GM19372 (cell line): Measurements from ENCODE around the gene OGDH.

Experiments
- ATAC-seq: cut with Tn5 transposase; IDR thresholded peaks from one replicate; pipeline ENCODE4 v1.9.1; 2021; ENCODE audit warnings: mild to moderate bottlenecking, low read depth, moderate library complexity; ENCODE audit not compliant: unreplicated experiment

The OGDH gene

DNA sequence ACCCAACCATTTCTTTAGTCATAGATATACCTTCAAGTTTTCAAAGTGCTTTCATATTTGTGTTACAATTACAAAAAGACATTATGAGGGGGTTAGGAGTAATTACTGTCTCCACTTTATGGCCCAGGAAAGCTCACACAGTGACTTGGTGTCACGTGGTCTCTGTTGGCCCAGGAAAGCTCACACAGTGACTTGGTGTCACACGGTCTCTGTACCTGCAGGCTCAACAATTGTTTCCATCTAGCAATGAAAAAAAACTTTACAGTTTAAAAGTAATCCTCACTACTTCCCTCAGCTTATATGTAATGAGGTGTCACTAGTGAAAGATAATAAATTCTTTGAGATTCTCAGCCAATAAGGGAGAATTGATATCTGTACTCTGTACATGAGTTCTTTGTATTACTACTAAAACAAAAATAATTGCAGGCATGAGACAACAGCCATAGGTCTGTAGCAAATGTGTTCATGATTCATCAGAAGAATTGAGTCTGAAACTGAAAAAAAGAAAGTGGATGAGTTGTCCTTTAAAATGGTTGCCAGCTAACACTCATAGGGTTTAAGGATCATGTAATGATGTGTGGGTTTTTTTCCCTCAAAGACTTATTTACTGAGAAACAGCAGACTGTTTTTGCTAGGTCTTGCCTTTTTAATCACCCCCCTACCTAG lies 10.9 kb downstream of the OGDH start:
- ATAC-seq = no peak

DNA sequence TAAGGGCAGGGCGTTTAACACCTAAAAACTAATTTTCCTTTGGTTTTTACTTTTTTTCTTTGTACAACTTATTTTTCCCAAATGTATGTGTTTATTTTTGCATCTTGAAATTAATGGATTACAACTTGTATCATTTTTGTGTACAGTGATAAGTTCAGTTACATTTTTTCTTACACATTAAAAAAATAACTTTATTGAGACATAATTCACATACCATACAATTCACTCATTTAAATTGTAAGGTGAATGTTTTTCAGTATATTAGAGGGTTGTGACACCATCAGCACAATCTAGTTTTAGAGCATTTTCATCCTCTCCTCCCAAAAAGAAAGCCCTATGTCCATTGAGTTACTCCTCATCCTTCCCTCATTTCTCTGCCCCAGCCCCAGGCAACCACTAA lies 11.6 kb downstream of the OGDH start:
- ATAC-seq = no peak

DNA sequence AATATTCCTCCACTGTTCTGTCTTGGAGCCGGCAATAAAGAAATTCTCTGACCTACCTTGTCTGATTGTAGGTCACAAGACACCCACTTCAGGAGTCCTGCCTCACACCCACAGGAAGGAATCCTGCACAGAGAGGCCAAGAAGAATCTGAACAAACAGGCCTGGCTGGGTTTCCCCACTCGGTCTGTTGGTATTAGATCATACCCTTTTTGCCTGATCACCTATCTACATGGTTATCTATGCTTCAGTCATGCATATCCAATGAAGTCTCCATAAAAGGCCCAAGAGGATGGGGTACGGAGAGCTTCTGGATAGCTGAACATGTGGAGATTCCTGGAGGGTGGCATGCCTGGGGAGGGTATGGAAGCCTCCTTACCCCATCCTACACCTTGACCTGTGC lies 12.3 kb downstream of the OGDH start:
- no peak for ATAC-seq

DNA sequence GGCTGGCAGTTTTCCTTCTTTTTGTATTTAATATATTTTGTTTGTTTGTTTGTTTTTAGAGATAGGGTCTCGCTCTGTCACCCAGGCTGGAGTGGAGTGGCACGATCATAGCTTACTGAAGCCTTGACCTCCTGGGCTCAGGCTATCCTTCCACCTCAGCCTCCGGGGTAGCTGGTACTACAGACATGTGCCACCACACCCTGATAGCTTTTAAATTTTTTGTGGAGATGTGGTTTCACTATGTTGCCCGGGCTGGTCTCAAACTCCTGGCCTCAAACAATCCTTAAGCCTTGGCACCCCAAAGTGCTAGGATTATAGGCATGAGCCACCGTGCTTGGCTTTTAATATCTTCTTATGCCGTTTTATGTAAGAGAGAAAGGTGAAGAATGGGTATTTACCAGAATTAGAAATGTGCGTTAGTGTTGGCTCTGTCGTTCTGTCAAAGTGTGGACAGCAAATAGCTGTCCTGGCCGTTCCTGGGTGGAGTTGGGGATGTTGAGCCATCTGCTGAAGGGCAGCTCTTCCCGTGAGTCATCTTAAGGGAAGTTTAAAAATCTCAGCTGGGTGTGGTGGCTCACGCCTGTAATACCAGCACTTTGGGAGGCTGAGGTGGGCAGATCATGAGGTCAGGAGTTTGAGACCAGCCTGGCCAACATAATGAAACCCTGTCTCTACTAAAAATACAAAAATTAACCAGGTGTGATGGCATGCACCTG lies 14.8 kb downstream of the OGDH start:
- no peak for ATAC-seq

DNA sequence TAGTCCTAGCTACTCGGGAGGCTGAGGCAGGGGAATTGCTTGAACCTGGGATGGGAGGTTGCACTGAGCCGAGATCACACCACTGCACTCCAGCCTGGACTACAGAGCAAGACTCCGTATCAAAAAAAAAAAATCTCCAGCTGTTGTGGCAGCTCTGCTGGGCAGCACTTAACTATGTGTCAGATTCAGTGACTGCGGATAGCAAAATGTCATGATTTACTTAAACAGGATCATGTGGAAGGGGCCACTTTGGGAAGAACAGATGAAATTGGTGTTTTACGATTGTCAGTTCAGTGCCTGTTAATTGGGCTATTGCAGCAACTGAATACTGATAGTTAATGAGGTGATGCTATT lies 15.3 kb downstream of the OGDH start:
- ATAC-seq = no peak

DNA sequence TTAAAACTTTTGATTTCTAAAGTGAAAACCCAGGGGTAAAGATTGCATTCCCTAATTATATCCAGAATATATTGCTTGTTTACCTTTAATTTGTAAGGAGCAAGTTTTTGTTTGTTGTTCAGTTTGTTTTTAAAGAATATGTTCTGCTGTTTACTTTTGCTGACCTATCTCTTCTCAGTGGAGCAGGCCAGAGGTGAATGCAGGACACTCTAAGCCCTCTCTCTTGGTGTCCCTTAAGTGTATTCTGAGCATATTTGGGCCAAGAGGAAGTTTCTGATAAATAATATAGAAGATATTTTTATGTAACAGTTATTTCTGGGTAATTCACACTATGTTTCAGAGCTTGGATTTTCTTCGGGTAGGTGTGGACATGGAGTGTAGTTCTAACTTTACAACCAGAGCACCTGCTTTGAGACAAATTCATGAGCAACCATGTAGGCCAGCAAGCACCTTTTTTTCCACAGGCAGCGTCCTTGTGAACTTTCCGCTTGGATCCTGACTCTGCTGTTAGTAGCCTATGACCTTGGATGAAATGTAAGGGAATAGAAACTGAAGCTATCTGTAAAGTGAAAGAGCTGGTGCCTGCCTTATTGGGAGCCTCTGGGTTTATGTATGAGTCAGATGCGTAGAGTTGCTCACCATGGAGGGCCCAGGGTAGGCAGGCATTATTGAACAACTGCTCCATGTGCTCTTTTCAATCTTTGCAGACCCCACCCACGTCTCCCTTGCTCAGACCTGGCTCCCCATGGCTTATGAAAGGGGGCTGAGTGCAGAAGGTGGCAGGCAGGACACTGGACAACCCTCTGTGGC lies 16.1 kb downstream of the OGDH start:
- ATAC-seq = peak; percentile 49

DNA sequence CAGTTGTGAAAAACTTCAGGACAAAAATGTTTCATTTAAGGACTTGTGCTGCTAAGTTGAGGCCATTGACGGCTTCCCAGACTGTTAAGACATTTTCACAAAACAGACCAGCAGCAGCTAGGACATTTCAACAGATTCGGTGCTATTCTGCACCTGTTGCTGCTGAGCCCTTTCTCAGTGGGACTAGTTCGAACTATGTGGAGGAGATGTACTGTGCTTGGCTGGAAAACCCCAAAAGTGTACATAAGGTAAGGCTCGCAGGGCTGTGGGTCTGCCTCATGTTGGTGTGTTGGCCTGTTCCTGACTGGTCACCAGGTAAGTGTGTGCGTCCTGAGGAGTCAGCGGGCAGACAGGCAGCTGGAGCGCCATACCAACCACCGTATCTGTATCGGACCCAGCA lies 17.9 kb downstream of the OGDH start:
- ATAC-seq = no peak

DNA sequence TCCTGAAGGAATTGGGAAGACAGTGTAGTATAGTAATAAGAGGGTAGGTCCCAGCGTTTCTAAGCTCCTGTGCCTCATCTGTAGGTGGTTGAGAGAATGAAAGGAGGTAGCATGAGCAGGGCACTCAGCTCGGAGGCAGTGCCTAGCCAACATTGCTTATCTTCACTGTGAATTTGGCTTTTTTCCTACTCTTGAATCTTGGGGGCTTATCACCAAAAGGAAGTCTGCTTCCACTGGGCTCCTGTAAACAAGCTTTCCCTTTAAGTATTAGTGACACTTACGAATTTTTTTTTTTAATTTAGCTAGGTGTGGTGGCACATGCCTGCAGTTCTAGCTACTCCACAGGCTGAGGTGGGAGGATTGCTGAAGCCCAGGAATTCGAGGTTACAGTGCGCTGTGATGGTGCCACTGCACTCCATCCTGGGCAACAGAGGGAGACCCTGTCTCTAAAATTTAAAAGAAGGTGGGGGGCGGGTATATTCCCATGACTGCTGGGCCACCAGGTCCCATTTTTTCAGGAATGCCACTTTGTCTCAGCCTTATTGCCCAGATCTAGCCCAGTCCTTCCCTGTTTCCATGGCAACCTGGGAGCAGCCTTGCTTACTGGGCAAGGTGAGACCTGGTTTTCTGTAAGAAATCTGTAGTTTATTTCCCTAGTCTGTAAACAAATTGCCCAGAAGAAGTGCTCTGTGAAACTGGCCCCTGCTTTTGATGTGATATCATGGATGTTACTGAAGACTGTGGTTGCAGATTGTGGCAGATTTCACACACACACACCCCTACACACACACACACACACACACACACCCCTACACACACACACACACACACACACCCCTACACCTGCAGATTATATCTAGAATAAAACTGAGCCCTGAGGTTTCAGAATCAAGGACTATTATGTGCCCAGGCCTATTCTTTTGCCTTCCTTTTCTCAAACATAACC lies 19.4 kb downstream of the OGDH start:
- no peak for ATAC-seq

DNA sequence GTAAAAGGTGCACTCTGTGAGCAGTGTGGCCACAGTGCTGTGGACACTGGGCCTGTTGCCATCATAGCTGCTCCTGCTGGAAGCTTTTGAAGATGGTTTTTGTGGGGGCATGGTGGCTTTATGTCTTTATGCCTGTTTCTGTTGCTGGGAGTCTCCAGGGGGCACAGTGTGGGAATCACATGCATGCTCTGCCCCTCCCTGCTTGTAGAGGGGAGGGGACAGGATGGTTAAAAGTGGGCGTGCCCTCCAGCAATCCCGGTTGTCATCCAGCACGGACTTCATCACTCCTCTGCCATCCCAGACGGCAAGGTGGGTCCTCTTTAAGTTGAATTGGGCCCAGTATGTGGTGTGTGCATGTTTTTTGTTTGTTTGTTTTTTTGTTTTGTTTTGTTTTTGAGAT lies 20.2 kb downstream of the OGDH start:
- no peak for ATAC-seq

DNA sequence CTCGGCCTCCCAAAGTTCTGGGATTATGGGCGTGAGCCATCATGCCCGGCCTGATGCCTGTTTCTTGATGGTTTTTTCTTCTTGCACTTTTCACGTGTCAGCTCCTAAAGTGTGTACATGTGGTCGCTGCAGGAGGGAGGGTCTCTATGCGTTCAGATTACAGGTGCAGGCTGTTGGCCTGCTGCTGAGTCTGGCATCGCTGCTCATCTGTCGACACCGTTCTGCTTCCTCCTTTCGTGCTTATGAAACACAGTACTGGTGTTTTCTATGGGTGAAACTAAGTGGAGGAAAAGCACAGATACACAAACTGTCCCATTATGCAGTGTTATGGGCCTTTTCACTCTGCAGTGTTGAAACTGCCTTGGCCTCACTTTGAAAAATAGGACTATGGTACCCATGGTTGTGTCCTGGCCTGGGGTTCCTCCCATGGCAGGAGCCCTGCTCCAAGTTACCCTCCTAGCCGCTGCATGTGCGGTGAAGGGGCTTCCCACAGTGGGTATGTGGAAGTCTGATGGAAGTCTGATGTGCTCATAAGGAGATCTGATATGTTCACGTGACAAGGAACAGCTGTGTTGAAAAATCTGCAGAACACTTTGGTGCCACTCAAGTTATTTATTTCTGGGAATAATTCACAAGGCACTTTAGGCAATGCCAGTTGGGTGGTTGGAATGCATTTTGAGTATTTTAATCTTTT lies 23.5 kb downstream of the OGDH start:
- peak; percentile 54 for ATAC-seq

DNA sequence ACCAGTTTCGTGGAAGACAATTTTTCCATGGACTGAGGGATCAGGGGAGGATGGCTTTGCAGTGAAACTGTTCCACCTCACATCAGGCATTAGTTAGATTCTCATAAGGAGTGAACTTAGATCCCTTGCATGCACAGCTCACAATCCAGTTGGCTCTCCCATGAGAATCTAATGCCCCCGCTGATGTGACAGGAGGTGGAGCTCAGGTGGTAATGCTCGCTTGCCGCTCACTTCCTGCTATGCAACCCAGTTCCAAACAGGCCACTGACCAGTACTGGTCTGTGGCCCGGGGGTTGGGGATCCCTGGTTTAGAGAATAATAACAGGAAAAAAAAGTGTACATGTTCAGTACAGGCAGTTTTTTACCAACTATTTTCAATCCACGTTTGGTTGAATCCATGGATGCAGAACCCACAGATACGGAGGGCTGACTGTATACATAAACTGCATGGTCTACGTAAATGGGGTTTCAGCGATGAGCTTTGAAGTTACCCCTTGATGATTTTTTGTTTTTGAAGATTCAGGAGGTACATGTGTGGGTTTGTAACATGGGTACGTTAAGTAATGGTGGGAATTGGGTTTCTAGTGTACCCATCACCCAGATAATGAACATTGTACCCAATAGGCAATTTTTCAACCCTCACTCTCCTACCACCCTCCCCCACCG lies 24.5 kb downstream of the OGDH start:
- no peak for ATAC-seq

DNA sequence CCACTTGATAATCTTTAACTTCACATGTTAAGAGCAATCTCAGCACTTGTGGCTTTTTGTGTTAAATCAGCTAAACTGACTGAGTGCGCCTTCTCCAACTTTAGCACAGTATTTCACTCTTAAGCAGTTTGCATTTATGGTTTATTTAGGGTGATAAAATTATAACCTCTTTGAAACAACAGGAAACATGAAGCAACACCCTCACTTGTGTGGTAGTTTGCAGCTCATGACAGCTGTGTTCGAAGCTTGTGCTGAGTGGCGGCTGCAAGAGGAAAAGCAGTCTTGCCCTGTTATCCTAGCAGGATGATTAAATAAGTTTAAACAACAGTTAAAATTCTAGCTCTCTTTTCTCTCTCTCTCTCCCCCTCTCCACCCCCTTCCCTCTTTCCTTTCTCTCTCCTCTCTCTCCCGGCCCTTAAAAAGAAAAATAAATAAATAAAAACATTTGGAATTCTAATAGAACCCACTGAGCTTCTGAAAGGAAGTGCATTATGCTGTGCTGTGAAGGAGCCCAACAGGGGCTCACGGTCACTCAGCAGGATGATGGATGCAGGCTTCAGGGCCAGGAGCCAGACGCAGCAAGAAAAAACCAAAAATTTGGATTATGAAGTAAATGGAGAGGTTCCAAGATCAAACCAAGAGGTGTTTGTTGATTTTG lies 25.2 kb downstream of the OGDH start:
- ATAC-seq = no peak

DNA sequence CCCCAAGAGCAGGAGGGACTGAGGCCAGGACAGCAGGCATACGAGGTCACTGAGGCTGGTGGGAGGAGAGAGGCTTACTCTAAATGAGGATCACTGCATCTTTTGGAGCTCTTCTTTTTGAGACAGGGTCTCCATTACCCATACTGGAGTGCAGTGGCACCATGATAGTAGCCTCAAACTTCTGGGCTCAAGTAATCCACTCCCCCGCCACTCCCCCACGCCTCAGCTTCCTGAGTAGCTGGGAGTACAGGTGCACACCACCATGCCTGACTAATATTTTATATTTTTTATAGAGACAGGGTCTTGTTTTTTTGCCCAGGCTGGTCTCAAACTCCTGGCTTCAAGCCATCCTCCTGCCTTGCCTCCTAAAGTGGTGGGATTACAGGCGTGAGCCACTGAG lies 25.8 kb downstream of the OGDH start:
- ATAC-seq = no peak

DNA sequence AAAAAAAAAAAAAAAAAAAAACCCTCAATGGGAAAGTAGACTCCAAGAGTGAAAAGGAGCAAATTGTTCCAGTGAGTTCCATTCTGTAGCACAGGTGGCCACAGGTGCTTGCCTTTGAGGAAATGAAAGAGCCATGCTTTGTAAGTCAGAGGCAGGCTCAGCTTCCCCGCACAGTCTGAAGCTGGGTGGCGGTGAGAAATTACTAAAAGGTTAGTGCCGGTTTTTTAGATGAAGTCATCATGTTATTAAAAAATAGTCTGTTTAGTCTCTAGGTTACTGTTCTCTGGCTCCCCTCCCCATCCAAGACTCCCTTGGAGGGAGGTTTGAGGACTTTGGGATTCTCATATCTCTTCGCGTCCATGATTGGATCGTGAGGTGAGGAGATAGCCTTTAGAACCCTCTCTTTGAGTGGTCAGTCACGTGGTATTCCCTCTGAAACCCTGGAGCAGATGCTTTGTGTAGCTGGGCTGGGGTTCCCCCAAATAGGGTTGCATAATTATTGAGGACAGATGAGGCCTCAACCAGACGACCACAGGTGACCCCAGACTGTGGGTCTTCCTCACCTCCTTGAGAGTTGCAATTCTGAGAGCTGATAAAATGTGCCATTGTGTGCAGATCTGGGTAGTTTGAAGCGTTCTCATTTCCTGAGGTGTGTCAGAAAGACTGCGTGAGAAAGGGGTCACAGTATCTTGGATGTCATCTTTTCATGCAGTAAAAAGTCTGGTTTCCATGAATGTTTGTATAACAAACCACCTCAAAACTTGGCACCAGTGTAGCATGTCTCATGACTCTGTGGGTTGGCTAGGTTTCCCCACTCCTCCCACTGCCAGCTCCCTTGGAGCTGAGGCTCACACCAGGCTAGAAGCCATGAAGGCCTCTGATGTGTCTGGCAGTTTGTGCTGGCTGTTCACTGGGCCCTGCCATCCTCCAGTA lies 27.1 kb downstream of the OGDH start:
- peak; percentile 38 for ATAC-seq

DNA sequence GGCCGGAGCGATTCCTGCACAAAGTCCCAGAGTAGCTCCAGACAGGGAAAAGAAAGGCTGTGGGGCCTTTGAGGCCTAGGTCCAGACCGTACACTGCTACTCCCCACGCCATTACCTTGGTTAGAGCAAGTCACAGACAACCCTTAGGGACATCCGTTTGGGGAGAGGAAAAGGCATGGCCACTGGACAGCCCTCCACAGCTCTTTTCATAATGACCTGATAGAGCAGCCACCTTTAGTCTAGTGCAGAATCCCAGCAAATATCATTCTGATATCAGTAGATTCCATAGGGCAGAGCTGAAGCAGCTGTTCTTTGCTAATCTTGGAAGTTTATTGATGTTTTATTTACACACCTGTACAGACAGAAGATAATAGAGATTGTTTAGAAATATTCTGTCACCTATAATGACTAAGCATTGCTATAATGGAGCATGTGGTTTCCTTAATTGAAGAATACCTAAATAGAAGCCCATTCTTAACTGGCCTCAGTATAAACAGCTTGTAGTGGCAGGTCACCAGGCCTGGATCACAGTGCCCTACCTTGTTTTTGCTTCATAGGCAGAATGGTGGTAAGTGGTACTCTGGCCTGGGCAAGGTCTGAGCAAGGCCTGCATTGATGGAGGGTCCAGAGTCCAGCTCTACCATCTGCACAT lies 27.9 kb downstream of the OGDH start:
- ATAC-seq = no peak

DNA sequence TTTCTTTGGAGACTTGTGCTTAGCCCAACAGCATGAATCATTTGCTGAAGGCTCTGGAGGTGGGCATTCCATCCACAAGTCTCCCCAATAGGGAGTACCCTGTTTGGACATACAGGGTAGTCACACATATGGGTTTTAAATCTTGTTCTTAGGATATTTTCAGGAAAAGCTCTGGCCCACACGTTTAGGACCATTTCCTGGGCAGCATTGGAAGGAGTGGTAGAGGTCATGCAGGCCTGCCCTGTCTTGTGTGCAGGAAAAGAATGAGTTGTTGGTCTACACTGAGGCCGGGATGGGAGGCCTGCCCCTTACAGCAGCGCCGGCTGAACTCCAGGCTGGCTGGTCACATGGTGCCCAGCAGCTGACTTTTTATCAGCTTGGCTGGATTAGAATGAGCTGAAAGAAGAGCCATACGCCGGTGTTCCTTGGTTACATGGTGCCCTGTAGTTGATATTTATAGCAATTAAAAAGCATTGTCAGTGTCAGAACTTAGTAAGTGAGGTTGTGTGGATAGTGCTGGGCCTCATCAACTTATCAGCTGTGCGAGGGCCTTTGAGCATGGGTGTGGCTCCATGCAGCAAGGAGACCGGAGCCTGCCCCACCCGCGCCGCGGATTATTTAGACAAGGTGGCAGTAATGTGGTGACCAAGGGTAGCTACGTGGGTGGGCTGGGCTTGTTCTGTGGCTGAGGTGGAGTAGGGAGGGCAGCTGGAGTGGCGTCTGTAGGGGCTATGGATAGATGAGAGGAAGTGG lies 28.6 kb downstream of the OGDH start:
- ATAC-seq = no peak
